Colonic mucosa (tissue), 4 donors: ENCODE measurements around the gene ZNF296. TPM values are rescaled to one million over a fixed set of nuclear protein-coding genes. Genes with fewer than 3 reads are reported as not detected.

Experiments used
- DNase-seq: peaks from one replicate; pipeline ENCODE4 v3.0.0-alpha.2; 2020
- H3K27ac ChIP-seq: fragments of 200-600 bp; one replicate; pipeline ENCODE4 v1.8.0; 2021
- H3K27me3 ChIP-seq: fragments of 200-600 bp; one replicate; pipeline ENCODE4 v1.8.0; 2021
- H3K36me3 ChIP-seq: fragments of 200-600 bp; one replicate; pipeline ENCODE4 v1.8.0; 2021
- H3K4me1 ChIP-seq: fragments of 200-600 bp; one replicate; pipeline ENCODE4 v1.8.0; 2021; ENCODE audit warnings: mild to moderate bottlenecking
- H3K4me3 ChIP-seq: fragments of 200-600 bp; one replicate; pipeline ENCODE4 v1.8.0; 2021
- H3K9ac ChIP-seq, 2 donors: one replicate each; pipeline ENCODE4 v1.7.0; 2013; ENCODE audit warnings: control low read depth in 2 of 2, low read depth in 2 of 2, low read length in 2 of 2
- H3K9me3 ChIP-seq: fragments of 200-600 bp; one replicate; pipeline ENCODE4 v1.8.0; 2021
- CTCF ChIP-seq: fragments of 200-600 bp; IDR thresholded peaks from one replicate; pipeline ENCODE4 v1.8.0; 2022; ENCODE audit warnings: antibody characterized with exemption, mild to moderate bottlenecking
- intact Hi-C: fragments of 100-400 bp; cut with DNase I; formaldehyde crosslinking; loops from one replicate; pipeline ENCODE4 v1.14.1; 2022
- total RNA-seq, 2 donors: library from RNA; stranded (reverse); fragmentation: NEBNext Ultra II Directional in 1 of 2; extraction: Animal tissue kit (Norgen Biotek cat#: 25700) in 1 of 2; gene quantifications; one replicate each; pipeline ENCODE4 v1.2.1, GENCODE V29; 2021
- donor health status: healthy.
- donor health status: DM: no; HTN: no; CAD: no.
- donor health status: DM: no; HTN: no; CAD: no.

Gene ZNF296
- total RNA-seq, 2 donors from 2014 or later, result 3.4 to 7.0 TPM

- Histone ChIP-seq H3K36me3 (peaks cover 8% of the 10 kb centered on the region), H3K27ac (no peak overlapping the region), H3K4me1 (no peaks in the 10 kb centered on the region), H3K9ac (no peak overlapping the region), H3K27me3 (no peaks in the 10 kb centered on the region), H3K4me3 (no peak overlapping the region), H3K9me3 (no peaks in the 10 kb centered on the region)
- no peak for DNase-seq
- intact Hi-C loops, result no loop called here
- TF ChIP-seq CTCF, result no peak
Observed at GRCh38 chr19:45068041-45068440, 8.2 kb downstream of the ZNF296 start.

- H3K27ac ChIP-seq, result no peak overlapping the region
- H3K4me1 ChIP-seq, result no peaks in the 10 kb centered on the region
- H3K4me3 ChIP-seq, result no peak overlapping the region
- no peaks in the 10 kb centered on the region for H3K27me3 ChIP-seq
- intact Hi-C loops, result no loop called here
- peaks cover 8% of the 10 kb centered on the region for H3K36me3 ChIP-seq
- no peak overlapping the region for H3K9ac ChIP-seq
- TF ChIP-seq CTCF, result no peak
- no peaks in the 10 kb centered on the region for H3K9me3 ChIP-seq
- DNase-seq, result no peak
Observed at GRCh38 chr19:45066921-45067661, 9.2 kb downstream of the ZNF296 start.

DNA sequence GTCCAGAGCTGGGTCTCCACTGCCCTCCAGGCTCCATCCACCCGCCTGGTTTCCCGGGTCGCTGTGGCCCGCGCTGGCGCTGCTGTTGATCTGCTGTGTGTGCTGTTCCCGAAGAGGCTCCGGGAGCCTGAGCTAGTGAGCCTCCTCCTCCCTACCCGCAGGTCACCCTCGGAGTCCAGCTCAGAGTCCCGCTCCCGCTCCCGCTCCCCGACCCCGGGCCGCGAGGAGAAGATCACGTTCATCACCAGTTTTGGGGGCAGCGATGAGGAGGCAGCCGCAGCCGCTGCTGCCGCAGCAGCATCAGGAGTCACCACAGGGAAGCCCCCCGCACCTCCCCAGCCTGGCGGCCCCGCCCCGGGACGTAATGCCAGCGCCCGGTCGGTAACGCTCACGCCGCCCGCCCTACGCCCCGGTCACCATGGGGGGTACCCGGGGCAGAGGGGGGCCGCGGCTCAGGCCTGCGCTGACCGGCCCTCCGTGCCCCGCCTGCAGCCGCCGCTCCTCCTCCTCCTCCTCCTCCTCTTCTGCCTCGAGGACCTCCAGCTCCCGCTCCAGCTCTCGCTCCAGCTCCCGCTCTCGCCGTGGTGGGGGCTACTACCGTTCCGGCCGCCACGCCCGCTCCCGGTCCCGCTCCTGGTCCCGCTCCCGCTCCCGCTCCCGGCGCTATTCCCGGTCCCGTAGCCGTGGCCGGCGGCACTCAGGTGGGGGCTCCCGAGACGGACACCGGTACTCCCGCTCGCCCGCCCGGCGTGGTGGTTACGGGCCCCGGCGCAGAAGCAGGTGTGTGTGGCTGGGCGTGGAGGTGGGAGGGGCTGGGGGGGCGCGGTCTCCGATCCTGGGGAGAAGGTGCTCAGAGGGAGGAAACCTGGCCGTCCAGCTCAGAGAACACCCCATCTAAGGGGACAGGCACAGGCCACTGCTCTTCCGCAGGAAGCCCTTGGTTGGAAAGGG is 12.2 kb downstream of the ZNF296 start:
- TF ChIP-seq CTCF, result no peak
- intact Hi-C loops, result no loop called here
- DNase-seq, result no peak
- Histone ChIP-seq H3K4me3 (no peak overlapping the region), H3K9me3 (no peaks in the 10 kb centered on the region), H3K4me1 (no peaks in the 10 kb centered on the region), H3K9ac (no peak overlapping the region), H3K27me3 (no peaks in the 10 kb centered on the region), H3K36me3 (peaks cover 18% of the 10 kb centered on the region), H3K27ac (no peak overlapping the region)

DNA sequence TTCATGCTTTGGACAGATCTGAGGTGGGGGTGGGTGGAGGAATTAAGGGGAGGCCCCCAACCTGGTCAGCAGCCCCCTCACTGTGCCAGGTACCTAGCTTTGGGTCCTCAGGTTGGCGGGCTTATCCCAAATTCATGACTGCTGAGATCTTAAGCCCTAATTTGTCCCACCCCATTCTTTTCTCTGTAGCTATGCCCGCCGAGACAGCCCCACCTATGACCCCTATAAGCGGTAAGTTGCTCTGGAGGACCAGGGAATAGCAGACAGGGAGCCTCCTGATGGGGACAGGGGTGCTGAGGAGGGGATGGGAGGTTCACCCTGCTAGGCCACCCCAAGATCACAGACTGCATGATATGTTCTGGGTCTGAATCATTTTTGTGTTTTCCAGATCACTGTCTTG is 14.3 kb downstream of the ZNF296 start:
- intact Hi-C loops, result no loop called here
- H3K27me3 ChIP-seq, result no peaks in the 10 kb centered on the region
- no peak overlapping the region for H3K9ac ChIP-seq
- DNase-seq, result no peak
- H3K4me1 ChIP-seq, result no peaks in the 10 kb centered on the region
- no peaks in the 10 kb centered on the region for H3K9me3 ChIP-seq
- H3K27ac ChIP-seq, result no peak overlapping the region
- peaks cover 28% of the 10 kb centered on the region for H3K36me3 ChIP-seq
- no peak overlapping the region for H3K4me3 ChIP-seq
- TF ChIP-seq CTCF, result no peak

- intact Hi-C loops, result loop anchor here (1.0 kb wide), 1 partner anchor 70 kb away; no protein-coding TSS in a partner anchor
- no peaks in the 10 kb centered on the region for H3K4me1 ChIP-seq
- H3K9me3 ChIP-seq, result no peaks in the 10 kb centered on the region
- no peak overlapping the region for H3K27ac ChIP-seq
- H3K27me3 ChIP-seq, result no peaks in the 10 kb centered on the region
- TF ChIP-seq CTCF, result peak; percentile 95
- H3K9ac ChIP-seq, result no peak overlapping the region
- peak; percentile 89 for DNase-seq
- H3K36me3 ChIP-seq, result peaks cover 34% of the 10 kb centered on the region
- no peak overlapping the region for H3K4me3 ChIP-seq
Observed at GRCh38 chr19:45059258-45059965, 16.9 kb downstream of the ZNF296 start.
